Measurements from ENCODE around the gene FBXO46. TPM values are rescaled to one million over a fixed set of nuclear protein-coding genes. Genes with fewer than 3 reads are reported as not detected.

FBXO46 gene
- total RNA-seq, 1 experiment from 2014 or later = 40.1 TPM

DNA sequence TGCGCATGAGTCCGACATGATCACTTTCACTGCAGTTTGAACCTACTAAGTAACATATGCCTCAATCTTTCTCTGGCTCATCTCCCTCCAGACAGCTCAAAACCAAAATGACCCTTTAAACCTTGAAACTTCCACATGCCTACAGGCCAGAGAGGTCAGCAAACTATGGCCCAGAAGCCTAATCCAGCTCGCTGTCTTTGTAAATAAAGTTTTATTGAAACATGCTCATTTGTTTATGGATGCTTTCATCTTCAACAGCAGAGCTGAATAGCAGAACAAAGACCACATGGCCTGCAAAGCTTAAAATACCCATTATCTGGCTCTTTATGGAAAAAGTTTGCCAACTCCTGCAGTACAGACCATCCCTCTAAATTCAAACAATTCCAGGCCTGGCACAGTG lies 15.6 kb downstream of the FBXO46 start:
- CTCF ChIA-PET = interaction anchor here (1.2 to 4.5 kb wide), 4 partner anchors 23 to 102 kb away, joined by 5 to 80 read pairs (median 20); partner anchors contain the start of genes QPCTL, SIX5 and SNRPD2
- H3K4me3 Mint-ChIP-seq = no peak overlapping the region; the same call in 1 of the 2 replicates

More for the DNA sequence above, 15.6 kb downstream of the FBXO46 start:
- peaks cover 35% of the 10 kb centered on the region for H3K4me1 Mint-ChIP-seq
- ATAC-seq (no peak), DNase-seq (ENCODE audit: low spot score) (no peak)
- H3K36me3 Mint-ChIP-seq = peaks cover 12% of the 10 kb centered on the region
- no peak for TF ChIP-seq GABPB1 (CRISPR knock-in tag; IDR thresholded peaks at IDR 0.05)
- TF ChIP-seq, protein P1, sequence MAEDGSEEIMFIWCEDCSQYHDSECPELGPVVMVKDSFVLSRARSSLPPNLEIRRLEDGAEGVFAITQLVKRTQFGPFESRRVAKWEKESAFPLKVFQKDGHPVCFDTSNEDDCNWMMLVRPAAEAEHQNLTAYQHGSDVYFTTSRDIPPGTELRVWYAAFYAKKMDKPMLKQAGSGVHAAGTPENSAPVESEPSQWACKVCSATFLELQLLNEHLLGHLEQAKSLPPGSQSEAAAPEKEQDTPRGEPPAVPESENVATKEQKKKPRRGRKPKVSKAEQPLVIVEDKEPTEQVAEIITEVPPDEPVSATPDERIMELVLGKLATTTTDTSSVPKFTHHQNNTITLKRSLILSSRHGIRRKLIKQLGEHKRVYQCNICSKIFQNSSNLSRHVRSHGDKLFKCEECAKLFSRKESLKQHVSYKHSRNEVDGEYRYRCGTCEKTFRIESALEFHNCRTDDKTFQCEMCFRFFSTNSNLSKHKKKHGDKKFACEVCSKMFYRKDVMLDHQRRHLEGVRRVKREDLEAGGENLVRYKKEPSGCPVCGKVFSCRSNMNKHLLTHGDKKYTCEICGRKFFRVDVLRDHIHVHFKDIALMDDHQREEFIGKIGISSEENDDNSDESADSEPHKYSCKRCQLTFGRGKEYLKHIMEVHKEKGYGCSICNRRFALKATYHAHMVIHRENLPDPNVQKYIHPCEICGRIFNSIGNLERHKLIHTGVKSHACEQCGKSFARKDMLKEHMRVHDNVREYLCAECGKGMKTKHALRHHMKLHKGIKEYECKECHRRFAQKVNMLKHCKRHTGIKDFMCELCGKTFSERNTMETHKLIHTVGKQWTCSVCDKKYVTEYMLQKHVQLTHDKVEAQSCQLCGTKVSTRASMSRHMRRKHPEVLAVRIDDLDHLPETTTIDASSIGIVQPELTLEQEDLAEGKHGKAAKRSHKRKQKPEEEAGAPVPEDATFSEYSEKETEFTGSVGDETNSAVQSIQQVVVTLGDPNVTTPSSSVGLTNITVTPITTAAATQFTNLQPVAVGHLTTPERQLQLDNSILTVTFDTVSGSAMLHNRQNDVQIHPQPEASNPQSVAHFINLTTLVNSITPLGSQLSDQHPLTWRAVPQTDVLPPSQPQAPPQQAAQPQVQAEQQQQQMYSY (CRISPR knock-in tag; IDR thresholded peaks at IDR 0.05) = no peak
- TF ChIP-seq, protein P2, sequence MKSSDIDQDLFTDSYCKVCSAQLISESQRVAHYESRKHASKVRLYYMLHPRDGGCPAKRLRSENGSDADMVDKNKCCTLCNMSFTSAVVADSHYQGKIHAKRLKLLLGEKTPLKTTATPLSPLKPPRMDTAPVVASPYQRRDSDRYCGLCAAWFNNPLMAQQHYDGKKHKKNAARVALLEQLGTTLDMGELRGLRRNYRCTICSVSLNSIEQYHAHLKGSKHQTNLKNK (CRISPR knock-in tag; IDR thresholded peaks at IDR 0.05) = no peak
- TF ChIP-seq, protein P3, sequence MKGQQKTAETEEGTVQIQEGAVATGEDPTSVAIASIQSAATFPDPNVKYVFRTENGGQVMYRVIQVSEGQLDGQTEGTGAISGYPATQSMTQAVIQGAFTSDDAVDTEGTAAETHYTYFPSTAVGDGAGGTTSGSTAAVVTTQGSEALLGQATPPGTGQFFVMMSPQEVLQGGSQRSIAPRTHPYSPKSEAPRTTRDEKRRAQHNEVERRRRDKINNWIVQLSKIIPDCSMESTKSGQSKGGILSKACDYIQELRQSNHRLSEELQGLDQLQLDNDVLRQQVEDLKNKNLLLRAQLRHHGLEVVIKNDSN (CRISPR knock-in tag; IDR thresholded peaks at IDR 0.05) = no peak
- TF ChIP-seq GRHL2 (CRISPR knock-in tag; IDR thresholded peaks at IDR 0.05; ENCODE audit: insufficient replicate concordance, severe bottlenecking) = no peak
- TF ChIP-seq, protein P4, sequence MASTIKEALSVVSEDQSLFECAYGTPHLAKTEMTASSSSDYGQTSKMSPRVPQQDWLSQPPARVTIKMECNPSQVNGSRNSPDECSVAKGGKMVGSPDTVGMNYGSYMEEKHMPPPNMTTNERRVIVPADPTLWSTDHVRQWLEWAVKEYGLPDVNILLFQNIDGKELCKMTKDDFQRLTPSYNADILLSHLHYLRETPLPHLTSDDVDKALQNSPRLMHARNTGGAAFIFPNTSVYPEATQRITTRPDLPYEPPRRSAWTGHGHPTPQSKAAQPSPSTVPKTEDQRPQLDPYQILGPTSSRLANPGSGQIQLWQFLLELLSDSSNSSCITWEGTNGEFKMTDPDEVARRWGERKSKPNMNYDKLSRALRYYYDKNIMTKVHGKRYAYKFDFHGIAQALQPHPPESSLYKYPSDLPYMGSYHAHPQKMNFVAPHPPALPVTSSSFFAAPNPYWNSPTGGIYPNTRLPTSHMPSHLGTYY (CRISPR knock-in tag; IDR thresholded peaks at IDR 0.05) = no peak
- no peak for TF ChIP-seq TEAD4 (CRISPR knock-in tag; IDR thresholded peaks at IDR 0.05)
- TF ChIP-seq, protein P5, sequence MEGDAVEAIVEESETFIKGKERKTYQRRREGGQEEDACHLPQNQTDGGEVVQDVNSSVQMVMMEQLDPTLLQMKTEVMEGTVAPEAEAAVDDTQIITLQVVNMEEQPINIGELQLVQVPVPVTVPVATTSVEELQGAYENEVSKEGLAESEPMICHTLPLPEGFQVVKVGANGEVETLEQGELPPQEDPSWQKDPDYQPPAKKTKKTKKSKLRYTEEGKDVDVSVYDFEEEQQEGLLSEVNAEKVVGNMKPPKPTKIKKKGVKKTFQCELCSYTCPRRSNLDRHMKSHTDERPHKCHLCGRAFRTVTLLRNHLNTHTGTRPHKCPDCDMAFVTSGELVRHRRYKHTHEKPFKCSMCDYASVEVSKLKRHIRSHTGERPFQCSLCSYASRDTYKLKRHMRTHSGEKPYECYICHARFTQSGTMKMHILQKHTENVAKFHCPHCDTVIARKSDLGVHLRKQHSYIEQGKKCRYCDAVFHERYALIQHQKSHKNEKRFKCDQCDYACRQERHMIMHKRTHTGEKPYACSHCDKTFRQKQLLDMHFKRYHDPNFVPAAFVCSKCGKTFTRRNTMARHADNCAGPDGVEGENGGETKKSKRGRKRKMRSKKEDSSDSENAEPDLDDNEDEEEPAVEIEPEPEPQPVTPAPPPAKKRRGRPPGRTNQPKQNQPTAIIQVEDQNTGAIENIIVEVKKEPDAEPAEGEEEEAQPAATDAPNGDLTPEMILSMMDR (IDR thresholded peaks at IDR 0.05) = no peak
- no peak for TF ChIP-seq SP1 (CRISPR knock-in tag; conservative IDR thresholded peaks at IDR 0.05)
- TF ChIP-seq, protein P6, sequence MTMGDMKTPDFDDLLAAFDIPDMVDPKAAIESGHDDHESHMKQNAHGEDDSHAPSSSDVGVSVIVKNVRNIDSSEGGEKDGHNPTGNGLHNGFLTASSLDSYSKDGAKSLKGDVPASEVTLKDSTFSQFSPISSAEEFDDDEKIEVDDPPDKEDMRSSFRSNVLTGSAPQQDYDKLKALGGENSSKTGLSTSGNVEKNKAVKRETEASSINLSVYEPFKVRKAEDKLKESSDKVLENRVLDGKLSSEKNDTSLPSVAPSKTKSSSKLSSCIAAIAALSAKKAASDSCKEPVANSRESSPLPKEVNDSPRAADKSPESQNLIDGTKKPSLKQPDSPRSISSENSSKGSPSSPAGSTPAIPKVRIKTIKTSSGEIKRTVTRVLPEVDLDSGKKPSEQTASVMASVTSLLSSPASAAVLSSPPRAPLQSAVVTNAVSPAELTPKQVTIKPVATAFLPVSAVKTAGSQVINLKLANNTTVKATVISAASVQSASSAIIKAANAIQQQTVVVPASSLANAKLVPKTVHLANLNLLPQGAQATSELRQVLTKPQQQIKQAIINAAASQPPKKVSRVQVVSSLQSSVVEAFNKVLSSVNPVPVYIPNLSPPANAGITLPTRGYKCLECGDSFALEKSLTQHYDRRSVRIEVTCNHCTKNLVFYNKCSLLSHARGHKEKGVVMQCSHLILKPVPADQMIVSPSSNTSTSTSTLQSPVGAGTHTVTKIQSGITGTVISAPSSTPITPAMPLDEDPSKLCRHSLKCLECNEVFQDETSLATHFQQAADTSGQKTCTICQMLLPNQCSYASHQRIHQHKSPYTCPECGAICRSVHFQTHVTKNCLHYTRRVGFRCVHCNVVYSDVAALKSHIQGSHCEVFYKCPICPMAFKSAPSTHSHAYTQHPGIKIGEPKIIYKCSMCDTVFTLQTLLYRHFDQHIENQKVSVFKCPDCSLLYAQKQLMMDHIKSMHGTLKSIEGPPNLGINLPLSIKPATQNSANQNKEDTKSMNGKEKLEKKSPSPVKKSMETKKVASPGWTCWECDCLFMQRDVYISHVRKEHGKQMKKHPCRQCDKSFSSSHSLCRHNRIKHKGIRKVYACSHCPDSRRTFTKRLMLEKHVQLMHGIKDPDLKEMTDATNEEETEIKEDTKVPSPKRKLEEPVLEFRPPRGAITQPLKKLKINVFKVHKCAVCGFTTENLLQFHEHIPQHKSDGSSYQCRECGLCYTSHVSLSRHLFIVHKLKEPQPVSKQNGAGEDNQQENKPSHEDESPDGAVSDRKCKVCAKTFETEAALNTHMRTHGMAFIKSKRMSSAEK (CRISPR knock-in tag; IDR thresholded peaks at IDR 0.05; ENCODE audit: borderline replicate concordance) = no peak
- TF ChIP-seq NR3C1 (CRISPR knock-in tag; conservative IDR thresholded peaks at IDR 0.05; ENCODE audit: low read depth) = no peak
- TF ChIP-seq, protein P7, sequence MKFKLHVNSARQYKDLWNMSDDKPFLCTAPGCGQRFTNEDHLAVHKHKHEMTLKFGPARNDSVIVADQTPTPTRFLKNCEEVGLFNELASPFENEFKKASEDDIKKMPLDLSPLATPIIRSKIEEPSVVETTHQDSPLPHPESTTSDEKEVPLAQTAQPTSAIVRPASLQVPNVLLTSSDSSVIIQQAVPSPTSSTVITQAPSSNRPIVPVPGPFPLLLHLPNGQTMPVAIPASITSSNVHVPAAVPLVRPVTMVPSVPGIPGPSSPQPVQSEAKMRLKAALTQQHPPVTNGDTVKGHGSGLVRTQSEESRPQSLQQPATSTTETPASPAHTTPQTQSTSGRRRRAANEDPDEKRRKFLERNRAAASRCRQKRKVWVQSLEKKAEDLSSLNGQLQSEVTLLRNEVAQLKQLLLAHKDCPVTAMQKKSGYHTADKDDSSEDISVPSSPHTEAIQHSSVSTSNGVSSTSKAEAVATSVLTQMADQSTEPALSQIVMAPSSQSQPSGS (CRISPR knock-in tag; IDR thresholded peaks at IDR 0.05; ENCODE audit: borderline replicate concordance, low read depth) = no peak
- TF ChIP-seq, protein P8, sequence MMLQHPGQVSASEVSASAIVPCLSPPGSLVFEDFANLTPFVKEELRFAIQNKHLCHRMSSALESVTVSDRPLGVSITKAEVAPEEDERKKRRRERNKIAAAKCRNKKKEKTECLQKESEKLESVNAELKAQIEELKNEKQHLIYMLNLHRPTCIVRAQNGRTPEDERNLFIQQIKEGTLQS (CRISPR knock-in tag; conservative IDR thresholded peaks at IDR 0.05) = no peak
- TF ChIP-seq, protein P9, sequence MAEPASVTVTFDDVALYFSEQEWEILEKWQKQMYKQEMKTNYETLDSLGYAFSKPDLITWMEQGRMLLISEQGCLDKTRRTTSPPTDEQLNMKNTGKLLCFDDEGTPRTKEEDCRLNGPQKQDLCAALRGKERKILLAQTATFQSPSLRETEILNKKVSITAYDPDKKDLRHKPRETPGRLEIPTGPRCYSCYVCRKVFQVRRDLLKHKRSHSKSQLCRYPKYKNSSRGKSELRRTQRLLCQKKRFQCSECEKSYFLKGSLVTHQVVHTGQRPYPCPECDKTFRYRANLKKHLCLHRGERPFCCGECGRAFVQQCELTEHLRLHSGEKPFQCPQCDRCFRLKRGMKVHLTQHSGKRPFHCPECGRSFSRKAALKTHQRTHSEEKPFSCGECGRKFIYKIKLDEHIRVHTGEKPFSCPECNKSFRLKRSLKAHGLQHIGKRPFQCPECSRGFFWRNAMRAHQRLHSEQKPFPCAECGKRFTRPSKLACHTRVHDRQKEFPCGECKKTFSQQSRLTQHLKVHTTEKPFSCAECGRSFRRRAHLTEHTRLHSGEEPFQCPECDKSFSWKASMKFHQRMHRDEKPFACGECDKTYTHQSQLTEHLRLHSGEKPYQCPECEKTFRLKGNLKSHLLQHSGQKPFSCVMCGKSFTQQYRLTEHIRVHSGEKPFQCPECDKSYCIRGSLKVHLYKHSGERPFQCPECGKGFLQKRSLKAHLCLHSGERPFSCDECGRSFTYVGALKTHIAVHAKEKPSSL (CRISPR knock-in tag; conservative IDR thresholded peaks at IDR 0.05) = no peak
- no peak for TF ChIP-seq MXD4 (CRISPR knock-in tag; IDR thresholded peaks at IDR 0.05; ENCODE audit: borderline replicate concordance)
- TF ChIP-seq RELA (CRISPR knock-in tag; IDR thresholded peaks at IDR 0.05; ENCODE audit: borderline replicate concordance) = no peak
- TF ChIP-seq ZNF219 (CRISPR knock-in tag; IDR thresholded peaks at IDR 0.05; ENCODE audit: borderline replicate concordance) = no peak
- H3K27me3 Mint-ChIP-seq (ENCODE audit: low read depth) = no peaks in the 10 kb centered on the region; the same call in 1 of the 2 replicates
- peak overlapping the region; percentile 14 for H3K27ac Mint-ChIP-seq
- no peaks in the 10 kb centered on the region for H3K9me3 Mint-ChIP-seq
- POLR2A ChIA-PET = interaction anchor here (3.8 to 5.8 kb wide), 2 partner anchors 23 to 54 kb away, joined by 38 to 115 read pairs; partner anchors contain the start of genes QPCTL, SIX5 and SNRPD2
